C4-2B (cell line): ENCODE data around the gene FCHSD2.

Experiments
- ZFX ChIP-seq: fragments of 450-650 bp; IDR thresholded peaks from 2 replicates; pipeline ENCODE4 v1.6.1; 2017
- TF ChIP-seq, protein P1 (sequence below): fragments of 450-650 bp; conservative IDR thresholded peaks from 2 replicates; pipeline ENCODE4 v1.5.1; 2017; ENCODE audit warnings: mild to moderate bottlenecking

DNA sequence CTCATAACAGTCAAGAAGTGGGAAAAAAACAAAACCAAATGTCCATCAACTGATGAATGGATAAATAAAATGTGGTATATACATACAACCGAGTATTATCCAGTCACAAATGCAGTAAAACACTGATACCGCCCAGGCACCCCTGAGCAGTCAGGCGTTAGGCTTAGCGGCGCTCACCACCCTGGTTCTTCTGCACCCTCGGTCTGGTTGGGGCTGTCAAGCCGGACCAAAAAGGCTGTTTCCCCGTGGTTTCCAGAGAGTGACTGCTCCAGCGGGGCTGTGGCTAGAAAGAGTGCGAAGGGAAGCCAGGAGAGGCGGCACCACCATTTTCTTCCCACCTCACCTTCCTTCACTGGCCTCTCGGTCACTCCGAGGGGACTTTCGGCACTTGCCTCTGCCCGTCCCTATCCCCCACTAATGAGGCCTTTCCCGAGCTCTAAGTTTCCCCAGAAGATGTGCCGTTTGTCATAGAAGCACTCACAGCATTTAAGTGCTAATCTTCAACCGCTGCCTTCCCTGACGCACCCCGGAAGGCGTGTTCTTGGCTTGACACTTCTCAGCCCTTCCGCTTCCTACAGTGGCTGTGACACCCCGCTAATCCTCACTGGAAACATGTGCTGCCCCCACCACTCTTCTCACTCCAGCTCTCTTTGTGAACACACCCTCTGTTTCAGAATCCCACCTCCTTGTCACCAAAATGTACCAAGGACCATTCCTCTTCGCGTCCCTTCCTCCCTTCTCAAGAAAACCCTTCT is 42.4 kb downstream of the FCHSD2 start:
- TF ChIP-seq, protein P1, sequence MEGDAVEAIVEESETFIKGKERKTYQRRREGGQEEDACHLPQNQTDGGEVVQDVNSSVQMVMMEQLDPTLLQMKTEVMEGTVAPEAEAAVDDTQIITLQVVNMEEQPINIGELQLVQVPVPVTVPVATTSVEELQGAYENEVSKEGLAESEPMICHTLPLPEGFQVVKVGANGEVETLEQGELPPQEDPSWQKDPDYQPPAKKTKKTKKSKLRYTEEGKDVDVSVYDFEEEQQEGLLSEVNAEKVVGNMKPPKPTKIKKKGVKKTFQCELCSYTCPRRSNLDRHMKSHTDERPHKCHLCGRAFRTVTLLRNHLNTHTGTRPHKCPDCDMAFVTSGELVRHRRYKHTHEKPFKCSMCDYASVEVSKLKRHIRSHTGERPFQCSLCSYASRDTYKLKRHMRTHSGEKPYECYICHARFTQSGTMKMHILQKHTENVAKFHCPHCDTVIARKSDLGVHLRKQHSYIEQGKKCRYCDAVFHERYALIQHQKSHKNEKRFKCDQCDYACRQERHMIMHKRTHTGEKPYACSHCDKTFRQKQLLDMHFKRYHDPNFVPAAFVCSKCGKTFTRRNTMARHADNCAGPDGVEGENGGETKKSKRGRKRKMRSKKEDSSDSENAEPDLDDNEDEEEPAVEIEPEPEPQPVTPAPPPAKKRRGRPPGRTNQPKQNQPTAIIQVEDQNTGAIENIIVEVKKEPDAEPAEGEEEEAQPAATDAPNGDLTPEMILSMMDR, result no peak
- TF ChIP-seq ZFX, result no peak
